GM20431 (cell line): ENCODE results near the gene GLIS1.

Experiments
- in situ Hi-C: fragments of 300-500 bp; cut with MseI, MboI; formaldehyde crosslinking; loops from one replicate; pipeline ENCODE4 v1.15.0; 2020; ENCODE audit warnings: low sequenced_read_pairs; ENCODE audit not compliant: unreplicated experiment

The GLIS1 gene

DNA sequence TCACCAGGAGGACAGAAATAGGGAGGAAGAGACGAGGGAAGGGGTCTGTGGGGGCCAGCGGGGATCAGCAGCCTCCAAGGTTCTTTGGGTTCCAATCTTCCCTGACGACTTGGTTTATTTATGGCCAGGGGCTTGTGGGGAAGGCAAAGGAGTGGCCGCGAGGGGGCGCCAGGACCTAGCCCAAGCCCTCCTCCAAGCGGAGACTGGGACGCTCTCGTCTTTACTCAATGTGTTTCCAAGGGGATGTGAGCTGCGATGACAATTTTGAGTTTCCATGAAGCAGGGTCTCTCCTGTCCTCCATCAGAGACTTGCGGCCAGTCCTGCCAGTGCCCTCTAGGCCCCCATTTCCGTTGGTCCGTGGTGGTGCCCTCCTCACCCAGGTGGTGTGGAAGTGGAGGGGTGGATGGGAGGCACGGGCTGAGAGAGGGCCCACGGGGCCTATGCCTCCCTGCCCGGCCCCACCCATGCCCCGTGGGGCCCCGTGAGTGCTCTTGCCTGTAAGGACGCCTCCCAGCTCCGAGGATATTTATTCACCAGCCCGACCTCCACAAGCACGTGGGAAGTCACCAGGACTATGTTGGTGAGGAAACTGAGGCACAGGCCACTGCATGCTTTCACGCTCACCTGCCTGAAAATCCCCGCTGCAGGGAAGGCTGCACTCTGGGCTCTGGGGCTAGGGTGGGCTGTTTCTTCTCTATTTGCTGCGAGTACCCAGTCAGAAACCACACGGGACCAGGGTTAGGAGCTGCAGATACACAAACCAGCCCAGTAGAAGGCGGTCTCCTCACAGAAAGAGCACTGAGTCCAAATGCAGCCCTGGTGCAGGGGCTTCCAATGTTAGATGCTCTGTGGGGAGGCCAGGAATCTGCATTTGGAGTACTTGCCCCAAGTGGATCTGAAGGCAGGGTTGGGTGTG is 253.2 kb downstream of the GLIS1 start:
- in situ Hi-C loops = no loop called here

DNA sequence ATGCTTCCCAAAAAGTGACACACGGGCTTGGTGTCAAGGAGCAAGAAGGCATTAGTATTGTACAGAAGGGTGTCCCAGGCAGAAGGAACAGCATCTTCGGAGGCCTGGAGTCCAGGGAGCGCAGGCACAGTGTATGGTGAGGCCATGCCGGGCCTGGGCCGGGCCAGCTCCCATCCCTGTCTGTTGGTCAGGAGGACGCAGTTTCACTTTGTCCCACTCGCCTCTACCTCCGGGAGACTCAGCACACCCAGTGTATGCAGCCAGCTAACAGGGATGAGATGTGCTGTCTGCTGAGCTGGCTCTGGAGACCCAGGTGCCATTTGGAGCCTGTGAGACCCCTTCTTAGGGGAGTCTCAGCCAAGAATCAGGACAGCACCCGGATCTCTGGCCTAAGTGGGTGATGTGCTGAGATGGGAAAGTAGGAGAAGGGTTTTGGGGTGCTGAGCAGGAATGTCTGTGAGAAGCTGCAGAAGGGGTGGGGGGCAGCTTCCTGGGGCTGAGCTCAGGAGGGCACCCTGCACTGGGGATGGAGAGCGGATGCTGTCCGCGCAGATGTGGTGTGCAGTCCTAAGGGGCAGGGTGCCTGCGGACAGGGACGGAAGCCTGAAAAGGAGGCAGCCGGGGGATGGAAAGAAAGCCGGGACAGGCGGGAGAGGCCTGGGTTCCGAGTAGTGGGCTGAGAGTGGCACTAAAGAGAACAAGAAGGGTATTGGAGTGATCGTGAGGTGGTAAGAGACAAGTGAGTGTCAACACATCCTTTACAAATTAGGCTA is 254.1 kb downstream of the GLIS1 start:
- in situ Hi-C loops = no loop called here

DNA sequence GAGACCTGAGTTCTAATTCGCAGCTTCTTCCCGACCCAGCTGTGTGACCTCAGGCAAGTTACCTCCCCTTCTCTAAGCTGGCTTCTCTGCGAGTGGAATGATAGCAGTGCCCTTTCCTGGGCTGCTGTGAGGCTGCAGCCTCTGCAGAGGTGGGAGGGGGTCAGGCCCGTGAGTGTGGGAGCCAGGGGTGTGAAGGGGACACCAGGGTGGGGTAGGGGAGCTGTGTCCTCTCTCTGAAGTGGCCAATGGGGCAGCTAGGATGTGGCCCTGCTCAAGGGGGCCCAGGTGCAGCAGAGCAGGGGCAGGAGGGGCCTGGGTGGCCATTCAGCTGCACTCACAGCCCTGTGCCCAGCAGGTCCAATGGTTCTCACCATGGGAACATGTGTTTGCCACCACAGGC is 255.3 kb downstream of the GLIS1 start:
- in situ Hi-C loops = no loop called here

DNA sequence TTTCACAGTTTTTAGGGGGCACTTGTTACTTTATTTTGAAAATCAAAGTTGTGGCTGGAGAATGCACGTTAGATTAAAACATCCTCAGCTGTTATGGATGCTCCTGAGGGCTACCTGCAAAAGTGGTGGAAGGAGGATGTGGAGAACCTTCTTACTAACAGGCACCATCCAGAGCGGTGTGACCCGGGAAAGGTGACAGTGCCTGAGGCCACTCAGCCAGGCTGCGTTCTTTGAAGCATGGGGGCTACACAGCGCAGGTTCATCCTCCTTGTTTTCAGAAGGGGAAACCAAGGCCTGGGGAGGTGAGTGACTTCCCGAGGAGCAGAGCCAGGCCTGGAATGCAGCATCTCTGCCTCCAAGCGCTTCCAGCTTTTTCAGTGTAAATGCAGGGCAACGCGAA is 255.8 kb downstream of the GLIS1 start:
- in situ Hi-C loops = no loop called here

DNA sequence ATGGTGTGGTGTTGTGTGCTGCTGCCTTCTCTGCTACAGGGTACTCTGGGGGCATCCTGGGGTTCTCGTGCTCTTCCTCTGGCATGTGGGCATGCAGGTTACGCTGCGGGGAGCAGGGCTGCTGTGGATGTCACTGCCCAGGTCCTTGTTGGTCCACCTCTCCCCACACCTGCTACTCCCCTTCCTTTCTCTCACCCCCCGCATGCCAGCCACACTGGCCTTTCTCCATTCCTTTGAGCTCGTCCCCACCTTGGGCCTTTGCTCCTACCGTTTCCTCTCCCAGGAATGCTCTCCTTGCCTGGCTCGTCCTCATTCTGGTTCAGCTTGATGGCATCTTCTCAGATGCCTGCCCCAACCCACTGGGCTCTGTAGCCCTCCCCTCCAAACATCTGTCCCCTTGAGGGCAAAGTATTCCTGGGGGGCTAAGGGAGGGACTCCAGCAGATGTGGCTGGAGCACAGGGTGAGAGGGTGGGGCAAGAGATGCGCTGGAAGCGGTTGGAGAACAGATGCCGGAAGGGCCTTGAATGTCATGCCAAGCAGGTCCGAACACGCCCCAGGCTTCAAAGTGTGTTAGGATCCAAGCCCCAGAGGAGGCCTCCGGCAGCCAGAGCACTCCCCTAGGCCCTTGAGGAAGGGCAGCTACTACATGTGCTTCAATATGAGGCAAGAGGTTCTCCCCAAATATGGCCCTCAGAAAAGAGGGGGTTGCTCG is 256.4 kb downstream of the GLIS1 start:
- in situ Hi-C loops = no loop called here

DNA sequence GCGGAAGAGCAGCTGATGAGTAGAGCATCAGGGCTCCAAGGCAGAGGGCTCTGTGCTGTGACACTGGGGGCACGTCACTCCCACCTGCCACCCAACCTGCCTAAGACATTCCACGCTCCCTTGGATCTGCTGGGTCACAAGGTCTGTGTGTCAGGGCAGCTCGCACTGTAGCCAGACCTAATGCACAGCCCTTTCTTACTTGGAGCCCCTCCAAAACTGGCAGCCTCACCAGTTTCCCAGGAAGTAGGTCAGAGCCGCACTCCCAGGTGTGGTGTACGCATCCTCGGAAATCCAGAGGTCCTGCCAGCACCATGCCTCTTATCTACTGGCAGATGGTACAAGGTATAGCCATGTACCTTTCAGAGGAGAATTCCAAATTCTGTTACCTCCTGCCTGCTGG is 257.5 kb downstream of the GLIS1 start:
- in situ Hi-C loops = no loop called here

DNA sequence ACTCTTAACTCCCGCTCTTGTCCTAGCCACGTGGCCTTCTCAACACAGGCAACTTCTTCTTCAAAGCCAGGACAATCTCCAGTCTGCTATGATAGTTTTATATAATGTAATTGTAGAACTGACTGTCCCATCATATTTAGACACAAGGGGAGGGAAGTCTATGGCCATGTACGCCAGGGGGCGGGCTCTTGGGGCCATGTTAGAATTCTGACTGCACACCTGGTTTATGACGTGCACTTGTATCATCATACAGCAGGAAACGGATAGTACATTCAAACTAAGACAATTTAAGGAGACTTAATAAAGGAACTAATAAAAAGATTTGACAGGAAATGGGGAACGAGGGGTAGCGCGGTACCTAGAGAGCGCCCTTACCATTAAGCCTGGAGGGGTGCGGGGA is 258.3 kb downstream of the GLIS1 start:
- in situ Hi-C loops = no loop called here

DNA sequence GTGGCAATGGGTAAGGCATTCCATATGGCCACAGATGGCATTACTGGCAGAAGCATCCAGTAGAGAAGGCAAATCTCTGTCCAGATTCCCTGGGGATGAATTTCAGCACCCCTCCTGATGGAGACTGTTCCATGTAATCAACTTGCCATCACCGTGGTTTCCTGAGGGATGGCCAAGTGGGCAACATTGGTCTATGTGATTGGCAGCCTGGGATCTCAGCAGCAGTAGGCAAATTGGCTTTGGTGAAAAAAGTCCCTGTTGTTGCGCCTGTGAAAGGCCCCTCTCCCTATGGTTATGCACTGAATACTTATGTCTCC is 260.5 kb downstream of the GLIS1 start:
- in situ Hi-C loops = no loop called here

DNA sequence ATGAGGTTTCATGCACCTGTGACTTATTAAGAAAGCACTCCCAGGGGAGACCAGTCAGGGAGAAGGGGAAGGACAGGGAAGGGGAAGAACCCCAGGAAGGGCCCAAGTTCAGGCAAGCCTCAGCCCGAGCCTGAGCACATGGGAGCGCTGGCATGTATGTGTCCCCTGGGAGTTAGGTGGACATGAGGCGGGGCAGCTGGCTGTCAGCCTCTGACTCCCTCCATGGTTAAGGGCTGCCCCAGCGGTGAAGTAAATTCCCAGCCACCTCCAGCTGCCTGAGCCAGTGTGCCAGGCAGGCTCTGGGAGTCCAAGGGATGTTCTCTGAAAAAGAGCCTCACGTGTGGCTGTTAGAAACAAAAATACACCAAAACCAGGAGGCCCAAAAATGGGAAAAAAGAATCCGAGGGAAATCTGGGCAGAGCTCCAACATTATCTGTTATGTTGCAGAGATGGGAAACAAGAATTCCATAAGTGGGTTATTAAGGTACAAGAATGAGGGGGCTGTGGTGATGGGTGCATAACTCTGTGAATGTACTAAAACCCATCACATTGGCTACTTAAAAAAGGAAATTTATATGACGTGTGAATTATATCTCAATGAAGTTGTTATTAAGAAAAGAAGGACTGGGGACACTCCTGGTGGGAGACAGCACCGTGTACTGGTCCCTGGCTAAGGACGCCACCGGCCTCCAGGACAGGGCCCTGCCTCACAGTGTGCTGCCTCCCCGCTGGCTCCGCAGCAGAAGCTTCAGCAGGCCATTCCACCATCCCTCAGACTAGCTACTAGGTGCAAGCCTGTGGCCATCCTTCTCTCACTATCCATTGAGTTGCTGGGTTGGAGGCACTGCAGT is 261.1 kb downstream of the GLIS1 start:
- in situ Hi-C loops = no loop called here

DNA sequence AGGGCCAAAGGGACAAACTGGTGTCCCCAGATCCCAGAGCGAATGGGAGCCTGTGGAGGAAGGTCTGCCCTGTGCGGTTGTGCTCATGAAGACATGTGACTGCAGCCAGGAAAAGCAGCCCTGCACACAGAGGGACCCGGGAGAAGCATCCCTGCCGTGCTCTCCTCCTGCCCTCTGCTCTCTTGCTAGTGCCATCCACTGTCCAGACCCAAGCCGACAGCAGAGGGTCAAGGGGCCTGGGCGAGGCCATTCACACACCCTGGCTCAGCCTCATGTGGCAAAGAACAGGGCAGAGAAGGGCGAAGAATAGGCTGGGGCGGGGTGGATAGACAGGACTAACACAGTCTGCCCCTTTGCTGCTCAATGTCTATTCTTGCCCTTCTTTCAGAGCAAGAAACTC is 262.4 kb downstream of the GLIS1 start:
- in situ Hi-C loops = no loop called here

DNA sequence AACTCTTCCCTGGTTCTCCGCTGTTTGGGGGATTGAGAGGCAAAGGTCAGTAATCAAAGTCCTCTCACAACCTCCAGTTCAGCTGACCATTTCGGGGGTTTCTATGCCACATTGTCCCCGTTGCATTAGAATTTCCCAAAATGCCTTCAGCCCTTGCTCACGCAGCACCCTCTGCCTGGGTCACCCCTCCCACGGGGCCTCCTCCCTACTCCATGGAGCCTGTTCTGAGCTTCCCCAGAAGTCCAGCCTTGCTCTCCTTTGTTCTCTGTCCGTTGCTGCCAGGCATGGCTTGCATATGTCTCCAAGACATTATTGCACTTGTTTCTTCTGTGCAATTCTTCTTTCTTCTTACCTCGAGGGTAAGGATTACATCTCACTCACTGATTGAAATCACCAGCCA is 263.3 kb downstream of the GLIS1 start:
- in situ Hi-C loops = no loop called here

DNA sequence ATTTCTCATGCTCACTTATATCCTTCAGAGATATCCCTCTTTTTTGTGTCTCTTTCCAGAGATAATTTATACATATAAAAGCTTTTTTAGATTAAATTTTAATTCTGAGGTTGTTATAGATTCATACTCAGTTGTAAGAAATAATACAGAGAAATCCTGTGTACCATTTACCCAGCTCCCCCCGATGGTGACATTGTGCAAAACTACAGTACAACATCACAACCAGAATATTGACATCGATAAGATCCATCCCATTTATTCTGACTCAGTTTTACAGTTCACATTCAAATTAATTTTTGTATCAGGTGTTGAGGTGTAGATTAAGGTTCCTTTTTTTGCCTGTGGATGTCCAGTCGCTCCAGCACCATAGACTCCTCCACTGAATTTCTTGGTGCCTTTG is 265.5 kb downstream of the GLIS1 start:
- in situ Hi-C loops = no loop called here

DNA sequence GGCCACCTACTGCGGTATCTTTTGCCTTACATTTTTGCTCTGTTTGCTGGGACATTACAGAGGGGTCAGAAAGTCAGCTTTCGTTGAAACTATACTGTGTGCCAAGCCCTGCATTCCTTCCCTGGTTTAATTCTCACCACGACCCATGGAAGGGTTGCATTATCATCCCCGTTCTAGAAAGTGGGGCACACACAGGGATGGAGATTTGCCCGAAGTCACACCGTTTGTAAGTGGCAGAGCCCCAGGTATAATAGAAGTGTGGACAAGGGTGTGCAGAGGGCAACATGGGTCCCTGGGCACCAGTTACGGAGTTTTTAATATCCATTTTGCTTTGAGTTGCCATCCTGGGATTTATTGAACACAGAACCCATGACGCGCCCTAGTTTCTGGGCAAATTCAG is 268.0 kb downstream of the GLIS1 start:
- in situ Hi-C loops = no loop called here

DNA sequence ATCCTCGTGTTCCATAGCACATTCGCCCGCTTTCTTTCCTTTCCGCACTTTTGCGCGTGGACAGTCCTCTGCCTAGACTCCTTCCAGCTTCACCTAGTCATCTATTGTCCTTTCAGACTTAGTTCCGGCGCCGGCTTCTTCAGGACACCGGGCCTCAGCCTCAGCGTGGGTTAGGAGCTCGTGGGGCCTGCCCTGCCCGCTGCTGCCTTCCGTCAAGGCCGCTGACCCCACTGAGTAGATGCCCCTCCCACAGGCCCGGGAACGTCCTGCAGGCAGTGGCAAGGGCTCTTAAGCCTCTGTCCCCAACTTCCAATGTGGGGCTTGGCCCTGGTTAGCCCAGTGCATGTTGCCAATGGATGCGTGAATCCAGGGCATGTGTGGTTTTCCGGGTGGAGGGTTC is 268.4 kb downstream of the GLIS1 start:
- in situ Hi-C loops = no loop called here

DNA sequence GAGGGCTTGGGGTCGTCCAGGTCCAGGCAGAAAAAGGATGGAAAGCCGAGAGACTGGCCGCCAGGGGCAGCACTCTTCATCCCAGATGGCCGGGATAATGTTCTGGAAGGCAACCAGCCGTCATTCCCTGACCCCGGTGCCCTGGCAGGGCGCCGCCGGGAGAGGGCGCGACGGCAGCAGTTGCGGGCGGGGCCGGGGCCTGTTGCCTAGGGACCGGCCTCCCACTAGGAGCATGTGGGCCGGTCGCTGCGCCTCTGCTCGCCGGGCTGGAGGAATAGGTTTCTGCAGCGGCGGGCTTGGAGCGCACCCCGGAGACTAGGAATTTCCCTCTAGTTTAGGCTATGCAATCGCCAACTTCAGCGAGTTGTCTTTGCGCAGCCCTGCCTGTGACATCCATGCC is 268.8 kb downstream of the GLIS1 start:
- in situ Hi-C loops = no loop called here

DNA sequence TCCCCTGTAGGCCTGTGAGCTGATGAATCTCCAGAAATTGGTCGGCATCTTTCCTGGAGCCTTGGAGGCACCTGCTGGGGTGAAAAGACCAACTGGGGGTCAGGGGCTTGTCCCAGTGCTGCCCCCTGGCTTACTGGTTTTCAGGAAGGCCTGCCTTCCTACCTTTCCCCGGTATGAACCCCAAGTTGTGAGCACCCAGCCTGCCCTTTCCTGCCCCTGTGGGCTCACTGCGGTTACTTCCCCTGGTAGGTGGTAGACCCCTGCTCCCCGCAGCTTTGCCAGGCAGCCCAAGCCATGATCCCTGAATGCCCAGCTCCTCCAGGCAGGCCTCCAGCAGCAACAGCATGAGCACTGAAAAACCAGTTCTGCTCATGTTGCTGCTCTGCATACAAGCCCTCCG is 269.6 kb downstream of the GLIS1 start:
- in situ Hi-C loops = no loop called here

DNA sequence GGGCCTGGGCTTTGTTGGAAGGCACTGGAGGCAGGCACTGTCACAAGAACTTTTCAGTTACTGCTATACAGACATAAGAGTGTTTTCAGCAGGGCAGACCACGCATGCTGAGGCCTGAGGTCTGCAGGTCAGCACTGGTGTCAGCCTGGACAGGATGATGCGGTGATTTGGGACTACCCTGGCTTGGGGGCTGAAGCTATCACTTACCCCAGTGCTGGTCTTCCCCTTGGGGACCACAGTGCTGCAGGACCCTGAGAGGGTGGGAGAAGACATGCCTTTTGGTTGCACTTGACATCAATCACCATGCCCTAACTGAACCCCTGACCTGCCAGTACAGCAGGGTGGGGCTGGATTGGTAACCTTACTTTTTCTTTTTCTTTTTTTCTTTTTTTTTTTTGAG is 270.6 kb downstream of the GLIS1 start:
- in situ Hi-C loops = no loop called here

DNA sequence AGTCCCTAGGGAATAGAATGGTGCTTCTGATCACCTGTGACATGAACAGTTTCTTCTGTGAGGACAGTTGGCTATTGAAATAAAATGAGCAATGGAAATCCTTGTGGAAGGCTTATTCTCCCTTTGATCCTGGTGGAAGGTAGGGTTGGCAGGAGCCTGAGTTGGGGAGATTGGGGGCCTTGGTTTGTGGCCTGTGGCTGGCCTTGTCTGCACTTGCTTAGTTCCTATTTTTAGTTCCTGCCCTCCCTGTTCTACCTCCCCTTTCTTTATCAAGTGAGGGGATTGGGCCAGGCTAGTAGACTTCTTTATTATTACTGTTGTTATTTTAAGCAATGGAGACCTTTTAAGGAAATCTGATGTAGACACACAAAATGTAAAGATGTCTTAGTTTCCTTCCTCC is 271.6 kb downstream of the GLIS1 start:
- in situ Hi-C loops = no loop called here

DNA sequence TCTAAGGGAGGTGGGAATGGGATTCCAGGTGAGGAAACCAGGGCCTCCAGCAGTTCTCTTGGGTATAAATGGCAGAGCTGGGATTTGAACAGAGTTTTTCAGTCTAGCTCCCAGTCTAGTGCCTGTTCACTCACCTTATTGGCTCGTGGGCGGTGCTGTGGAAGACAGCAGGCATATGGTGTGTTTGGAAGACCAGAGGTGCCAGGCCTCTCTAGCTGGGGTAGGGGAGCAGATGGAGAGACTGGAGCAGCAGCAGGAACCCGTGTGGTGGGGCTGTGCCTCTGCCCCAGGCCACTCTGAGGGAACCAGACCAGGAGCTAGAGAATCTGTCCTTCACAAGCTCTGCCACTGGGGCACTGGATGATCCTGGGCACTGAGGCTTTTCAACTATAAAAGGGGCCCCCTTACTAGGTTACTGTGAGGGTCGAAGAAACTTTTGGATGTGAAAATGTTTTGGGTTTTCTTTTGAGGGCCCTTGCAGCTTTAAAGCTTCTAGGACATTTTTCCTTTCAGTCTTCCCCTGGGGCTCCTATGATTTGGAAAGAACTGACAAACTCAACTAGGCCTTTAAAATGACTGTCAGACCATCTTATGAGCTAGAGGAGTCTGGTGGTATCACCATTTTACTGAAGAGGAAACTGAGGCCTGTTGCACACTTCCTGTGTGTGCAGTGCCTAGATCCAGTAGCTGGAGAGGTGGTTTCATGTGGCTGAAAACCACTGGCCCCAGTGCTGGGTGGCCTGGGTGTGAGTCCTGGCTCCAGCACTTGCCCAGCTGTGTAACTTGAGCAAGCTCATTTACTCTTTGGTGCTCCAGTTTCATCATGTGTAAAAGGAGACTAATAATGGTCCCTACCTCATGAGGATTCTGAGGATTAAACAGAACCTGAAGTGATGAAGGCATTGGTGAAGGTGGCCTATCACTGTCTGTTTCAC is 273.7 kb downstream of the GLIS1 start:
- in situ Hi-C loops = no loop called here
